Posterior vena cava (tissue), 2 donors: ENCODE results near the gene SOX9. TPM values are rescaled to one million over a fixed set of nuclear protein-coding genes. Genes with fewer than 3 reads are reported as not detected.

Experiments used
- DNase-seq: peaks from one replicate; pipeline ENCODE4 v3.0.0-alpha.2; 2020; ENCODE audit warnings: low spot score
- intact Hi-C, 2 donors: fragments of 100-400 bp; cut with DNase I; formaldehyde crosslinking; loops; one replicate each; pipeline versions ENCODE4 v1.14.1 to v1.14.2; 2022 to 2023
- total RNA-seq, 2 donors: library from RNA; stranded (reverse); fragmentation: NEBNext Ultra II Directional; extraction: Animal tissue kit (Norgen Biotek cat#: 25700); gene quantifications; one replicate each; pipeline ENCODE4 v1.2.1, GENCODE V29; 2021
- donor health status: DM: yes; HTN: yes; CAD: no.
- donor health status: DM: yes; HTN: yes; CAD: no.

SOX9 gene
- total RNA-seq, 2 donors from 2014 or later: 1.1 to 3.2 TPM

DNA sequence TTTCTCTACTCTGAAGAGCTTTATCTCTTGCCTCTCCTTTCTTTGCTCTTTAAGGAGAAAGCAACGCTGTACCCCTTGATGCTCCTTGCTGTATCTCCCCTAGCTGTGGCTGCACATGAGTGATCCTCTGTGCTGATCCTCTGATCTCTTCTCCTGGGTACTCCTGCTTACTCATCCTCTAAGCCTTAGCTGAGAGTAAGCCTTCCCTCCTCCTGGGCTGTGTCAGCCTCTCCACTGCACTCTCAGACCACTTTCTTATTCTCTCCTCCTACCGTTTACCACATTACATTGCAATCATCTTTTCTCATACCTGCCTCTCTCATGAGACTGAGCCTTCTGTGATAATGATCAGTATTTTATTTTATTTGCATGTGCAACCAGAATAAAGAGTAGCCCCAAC lies 25.1 kb downstream of the SOX9 start:
- intact Hi-C loops: no loop called here
- DNase-seq: no peak

DNA sequence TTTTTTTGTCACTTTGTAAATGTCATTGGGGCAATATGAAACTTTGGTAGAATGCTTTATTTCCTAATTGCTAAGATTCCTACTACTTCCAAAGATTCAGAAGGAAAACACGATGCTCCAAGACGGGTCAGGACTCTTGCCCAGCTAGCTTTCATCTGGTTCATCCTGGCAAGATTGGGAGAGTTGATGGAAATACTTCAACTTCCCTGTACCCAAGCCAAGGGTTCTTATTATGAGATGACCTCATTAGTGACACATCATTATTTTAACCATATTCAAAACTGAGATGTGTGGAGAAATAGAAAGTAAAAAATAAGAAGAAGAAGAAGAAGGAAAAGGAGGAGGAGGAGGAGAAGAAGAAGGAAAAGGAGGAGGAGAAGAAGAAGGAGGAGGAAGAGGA lies 25.6 kb downstream of the SOX9 start:
- intact Hi-C loops: no loop called here
- DNase-seq: no peak

DNA sequence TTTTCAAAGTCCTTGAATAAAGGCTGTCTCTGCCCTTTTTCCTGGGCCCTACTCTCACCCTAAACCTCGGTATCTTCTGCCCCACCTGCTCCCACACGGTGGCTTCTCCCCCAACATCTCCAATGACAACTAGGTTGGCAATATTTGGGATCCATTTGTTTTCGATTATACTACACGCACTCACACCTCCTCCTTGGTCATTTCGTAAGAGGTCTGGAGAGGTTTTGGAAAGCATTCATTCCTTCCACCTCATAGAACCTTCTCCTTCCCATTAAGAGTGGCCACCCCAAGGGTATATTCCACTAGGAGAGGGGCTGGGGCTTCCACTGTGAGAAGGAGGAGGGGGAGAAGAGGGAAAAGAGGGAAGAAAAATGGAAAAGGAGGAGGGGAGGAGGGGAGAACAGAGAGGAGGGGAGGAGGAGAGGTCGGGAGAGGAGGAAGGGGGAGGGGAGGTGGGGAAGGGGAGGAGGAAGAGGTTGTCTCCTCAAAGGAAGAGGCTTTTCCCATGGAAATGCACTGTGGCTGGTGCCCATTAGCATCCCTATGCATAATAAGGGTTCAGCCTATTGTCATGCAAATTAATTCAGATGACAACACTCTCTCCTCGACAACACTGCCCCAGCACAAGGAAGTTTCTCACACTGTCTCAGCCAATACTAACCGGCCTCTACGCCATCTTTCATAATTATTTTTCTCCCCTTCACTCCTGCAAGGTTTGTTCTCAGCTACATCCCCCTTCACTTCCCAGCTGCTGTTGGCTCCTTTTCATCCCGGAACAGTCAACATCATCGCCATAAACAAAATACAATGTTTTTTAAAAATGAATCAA lies 30.0 kb downstream of the SOX9 start:
- DNase-seq: no peak
- intact Hi-C loops: no loop called here

DNA sequence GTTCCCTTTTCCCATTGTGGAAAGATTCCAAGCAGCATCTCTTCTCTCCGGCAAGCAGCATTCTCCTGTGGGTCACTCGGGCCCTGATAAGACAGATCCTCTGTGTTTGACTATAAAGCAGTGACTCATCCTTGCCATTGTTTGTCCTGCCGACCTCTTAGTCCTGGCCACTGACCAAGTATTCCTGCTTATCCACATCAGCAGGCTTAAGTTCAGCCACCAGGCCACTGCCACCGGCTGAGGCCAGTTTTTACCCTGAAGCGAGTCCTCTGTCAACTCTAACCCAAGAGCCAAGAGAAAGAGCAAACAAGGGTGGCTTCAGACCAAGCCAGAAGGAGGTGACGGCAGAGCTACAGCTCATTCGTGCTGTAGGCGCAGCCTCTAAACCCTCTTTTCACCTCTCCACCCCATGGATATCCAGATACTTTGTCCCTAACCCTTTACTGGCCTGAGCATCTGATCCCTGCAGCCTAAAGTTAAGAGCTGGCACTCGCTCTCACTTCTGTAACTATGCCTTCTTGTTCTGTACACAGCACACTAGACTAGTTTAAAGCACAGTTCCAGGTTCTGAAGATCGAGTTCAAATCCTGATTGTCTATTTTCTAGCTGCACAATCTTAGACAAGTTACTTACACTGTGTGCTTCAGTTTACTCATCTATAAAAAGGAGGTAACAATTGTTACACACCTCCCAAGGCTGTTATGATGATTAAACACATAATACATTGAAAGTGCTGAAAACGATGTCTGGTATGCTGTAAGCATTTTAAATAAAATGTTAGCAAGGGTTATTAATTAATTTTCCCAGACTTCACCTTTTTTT lies 31.0 kb downstream of the SOX9 start:
- intact Hi-C loops: no loop called here
- peak; percentile 80 for DNase-seq

DNA sequence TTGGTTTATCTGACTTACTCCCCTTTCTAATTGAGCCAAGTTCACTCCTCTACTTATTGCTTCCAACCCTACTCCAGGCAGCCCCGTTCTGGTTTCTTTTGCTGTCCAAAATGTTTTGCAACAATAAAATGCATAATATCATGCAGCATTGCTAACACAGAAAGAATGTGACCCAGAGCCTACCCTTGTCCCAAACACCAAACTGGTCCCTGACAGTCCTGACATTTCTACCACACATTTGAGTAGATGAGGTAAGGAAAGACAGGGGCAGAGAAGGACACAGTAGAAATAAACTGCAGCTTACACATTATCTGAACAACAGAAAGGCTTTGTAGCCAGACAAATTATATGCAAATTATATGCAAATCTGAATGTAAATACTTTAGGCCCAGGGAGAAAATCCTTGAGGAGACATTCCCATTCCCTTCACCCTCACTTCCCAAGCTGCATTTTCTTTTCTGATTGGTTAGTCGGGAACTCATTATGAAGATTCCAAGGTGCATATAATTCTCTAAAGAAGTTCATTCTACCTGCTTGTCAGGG lies 31.6 kb downstream of the SOX9 start:
- intact Hi-C loops: no loop called here
- no peak for DNase-seq

DNA sequence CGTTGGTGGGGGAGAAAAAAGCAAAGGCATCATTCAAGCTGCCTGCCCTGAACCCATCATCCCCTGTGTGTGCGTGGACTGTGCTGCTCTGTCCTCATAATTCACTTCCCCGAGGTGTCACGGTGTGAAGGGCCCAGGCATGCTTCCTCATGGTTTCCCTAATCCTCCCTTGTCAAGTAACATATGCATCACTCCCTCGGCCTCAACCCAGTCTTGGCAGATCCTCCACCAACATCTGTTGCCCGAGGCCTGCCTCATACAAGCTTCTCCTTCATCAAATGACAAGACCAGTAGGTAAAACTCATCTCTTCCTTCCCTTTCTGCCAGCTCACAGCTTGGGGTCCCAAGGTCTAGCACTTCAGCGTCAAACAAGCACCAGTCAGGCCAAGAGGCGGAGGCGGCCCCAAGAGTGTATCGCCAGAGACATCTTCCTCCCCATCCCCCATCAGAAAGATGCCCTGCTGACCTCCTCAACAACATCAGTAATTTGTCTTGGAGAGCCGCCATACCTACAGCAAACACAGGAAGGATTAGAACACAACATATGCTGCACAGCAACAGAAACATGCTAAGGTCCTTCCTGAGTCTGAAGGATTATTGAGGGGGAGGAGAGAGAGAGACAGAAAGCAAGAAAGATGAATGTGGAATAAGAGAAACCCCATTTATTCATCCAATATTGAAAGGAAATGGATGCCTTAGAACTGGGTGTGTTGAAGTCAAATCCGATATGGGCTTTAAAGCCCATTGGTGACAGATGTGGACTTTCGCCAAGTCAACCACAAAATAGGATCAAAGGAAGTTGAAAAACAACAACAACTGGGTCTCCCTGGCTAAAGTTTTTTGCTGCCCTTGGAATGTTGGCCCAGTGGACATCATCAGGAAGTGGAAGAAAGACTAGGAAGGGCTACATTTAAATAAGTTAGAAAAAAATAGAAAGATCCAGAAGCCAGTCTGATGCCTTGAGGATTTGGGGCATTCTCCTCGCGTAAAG lies 38.4 kb downstream of the SOX9 start:
- intact Hi-C loops: no loop called here
- DNase-seq: no peak

DNA sequence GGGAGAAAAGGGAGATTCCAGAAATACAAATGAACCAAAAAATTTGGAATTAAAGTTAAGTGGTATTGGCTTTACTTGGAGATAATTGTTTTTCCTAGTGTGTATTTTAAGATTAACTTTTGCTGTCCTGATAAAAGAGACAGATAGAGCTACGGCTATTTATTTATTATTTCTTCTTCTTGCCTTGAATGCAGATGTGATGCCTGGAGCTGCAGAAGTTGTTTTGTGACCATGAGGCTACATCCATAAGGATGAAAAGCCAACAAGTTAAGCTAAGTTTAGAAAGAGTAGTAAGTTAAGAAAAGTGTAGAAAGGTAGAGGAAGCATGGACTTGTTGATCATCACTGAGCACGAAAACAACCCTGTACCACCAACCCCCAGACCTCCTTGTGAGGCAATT lies 41.7 kb downstream of the SOX9 start:
- no peak for DNase-seq
- intact Hi-C loops: no loop called here

DNA sequence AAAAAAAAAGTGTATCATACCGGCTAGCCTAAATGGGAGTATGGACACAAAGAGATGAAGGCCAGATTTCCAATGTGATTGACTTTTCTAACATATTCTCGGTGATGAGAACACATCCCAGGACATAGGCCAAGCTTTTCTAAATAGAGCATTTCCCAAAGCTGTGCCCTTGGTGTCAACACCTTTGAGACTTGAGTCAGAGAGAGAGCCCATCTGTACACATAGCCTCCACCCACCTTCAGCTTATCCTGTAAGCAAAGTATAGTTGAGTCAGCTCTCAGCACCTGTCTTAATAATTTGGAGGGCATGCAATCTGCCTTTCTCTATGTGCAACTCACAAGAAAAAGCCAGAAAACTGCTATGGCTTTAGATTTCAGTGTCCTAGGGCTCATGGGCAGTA lies 42.7 kb downstream of the SOX9 start:
- intact Hi-C loops: no loop called here
- no peak for DNase-seq

DNA sequence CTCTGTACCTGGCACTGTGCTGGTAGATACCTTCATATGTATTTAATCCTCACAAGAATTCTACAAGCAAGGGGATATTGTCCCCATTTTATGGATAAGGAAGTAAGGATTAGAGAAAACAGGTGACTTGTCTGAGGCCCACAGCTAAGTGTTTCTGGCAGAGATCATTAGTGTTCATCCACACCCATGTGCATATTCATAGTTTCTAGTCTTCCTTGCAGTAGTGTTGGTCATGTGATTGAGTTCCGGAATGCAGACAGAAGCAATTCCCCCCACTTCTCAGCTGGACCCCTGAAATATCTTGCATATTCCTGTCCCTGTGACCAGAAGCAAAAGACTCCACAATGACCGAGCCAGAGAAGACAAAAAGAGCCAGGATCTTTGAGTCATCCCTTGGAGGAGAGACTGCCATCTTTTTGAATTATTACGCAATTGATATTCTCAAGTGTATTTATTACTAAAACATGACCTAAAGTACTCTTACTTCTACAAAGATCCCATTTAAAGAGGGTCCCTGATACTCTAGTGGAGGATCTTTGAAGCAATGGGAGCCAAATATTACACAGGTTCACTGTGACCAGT lies 43.4 kb downstream of the SOX9 start:
- intact Hi-C loops: no loop called here

DNA sequence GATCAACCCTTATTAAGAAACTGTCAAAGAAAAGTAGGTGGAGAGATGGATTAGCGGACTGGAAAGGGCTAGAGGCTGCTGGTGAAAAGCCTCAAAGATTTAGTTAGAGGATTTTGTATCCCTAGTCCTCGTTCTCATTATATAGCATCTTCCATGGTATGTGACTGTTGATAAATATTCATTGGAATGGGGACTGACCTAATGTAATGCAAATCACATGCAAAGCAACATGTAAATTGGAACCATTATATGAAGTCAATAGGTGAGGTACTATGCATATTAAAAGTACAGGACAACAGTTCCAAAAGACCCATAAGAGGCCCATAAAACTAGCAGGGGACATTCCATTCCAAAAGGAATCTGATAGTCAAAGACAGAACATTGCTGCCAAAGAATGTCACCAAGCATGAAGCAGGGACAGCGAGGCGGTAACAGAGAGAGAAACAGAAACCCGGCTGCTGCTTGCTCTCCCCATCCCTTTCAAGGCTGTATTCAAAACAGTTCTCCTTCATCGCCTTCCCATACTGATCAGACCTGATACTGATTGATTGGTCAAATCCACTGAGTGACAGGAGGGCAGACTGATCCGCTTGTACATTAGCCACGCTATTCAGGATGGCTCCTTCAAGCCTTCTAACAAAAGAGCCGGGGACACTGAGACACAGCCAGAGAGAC lies 44.5 kb downstream of the SOX9 start:
- intact Hi-C loops: no loop called here

More for the DNA sequence above, 43.4 kb downstream of the SOX9 start:
- no peak for DNase-seq

DNA sequence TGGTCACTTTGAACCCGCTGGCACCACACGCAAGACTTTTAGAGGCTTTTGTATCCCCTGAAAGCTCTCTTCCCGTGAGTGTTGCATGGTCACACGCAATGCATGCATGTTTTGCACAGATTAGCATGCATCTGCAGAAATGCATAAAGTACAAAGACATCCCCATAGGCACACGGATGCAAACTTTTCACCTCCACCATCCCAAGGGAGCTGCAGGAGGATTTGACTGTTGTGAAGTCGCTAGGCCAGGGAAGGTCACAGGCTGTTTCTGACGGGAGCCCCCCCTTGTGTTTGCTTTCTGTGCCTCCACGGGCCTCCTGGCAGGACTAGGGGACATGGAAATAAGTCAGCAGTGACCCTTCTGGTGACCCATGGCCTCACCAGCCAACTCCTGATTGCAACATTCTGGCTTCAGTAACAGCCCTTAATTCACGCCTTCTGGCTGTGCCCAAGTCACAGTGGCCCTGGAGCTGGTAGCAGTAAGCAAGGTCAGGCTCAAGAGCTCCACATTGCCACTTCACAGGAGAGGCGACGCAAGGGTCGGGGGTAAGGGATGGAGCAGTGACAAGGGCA lies 45.1 kb downstream of the SOX9 start:
- DNase-seq: no peak
- intact Hi-C loops: no loop called here

More for the DNA sequence above, 44.5 kb downstream of the SOX9 start:
- no peak for DNase-seq

DNA sequence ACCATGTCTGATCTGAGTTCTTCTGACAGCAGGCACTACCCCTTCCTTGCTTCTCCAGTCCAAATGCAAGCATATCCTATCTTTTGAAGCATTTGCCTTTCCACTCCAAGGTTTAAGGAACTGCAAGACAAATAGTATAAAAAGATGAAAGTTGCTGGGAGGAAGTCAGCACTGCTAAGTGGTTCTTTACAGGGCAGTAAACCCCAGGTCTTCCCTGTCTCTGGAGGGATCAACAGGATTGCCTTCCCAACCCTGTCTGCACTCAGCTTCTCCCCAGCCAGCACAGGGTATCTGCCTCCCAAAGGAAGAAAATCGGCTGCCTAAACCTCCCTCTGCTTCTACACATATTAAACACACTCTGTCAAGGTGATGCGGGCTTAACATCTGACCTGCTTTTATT lies 46.8 kb downstream of the SOX9 start:
- intact Hi-C loops: no loop called here

DNA sequence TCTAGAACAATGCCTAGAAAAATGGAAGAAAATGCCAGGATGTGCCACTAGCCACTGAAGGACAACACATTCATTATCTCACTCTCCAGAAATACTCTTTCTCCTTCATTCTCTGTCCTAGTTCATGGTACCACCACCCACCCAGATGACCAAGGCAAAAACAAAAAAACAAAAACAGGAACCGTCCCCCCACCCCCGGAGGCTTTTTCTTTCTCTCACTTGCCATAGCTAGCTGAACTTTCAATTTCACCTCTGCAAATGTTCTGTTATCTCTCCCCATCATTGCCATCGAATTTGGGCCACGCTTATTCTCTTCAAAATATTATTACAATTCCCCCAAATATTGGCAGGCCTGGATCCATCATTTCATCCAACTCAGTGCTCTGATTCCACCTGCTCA lies 49.0 kb downstream of the SOX9 start:
- intact Hi-C loops: no loop called here
- DNase-seq: no peak

More for the DNA sequence above, 46.8 kb downstream of the SOX9 start:
- no peak for DNase-seq

DNA sequence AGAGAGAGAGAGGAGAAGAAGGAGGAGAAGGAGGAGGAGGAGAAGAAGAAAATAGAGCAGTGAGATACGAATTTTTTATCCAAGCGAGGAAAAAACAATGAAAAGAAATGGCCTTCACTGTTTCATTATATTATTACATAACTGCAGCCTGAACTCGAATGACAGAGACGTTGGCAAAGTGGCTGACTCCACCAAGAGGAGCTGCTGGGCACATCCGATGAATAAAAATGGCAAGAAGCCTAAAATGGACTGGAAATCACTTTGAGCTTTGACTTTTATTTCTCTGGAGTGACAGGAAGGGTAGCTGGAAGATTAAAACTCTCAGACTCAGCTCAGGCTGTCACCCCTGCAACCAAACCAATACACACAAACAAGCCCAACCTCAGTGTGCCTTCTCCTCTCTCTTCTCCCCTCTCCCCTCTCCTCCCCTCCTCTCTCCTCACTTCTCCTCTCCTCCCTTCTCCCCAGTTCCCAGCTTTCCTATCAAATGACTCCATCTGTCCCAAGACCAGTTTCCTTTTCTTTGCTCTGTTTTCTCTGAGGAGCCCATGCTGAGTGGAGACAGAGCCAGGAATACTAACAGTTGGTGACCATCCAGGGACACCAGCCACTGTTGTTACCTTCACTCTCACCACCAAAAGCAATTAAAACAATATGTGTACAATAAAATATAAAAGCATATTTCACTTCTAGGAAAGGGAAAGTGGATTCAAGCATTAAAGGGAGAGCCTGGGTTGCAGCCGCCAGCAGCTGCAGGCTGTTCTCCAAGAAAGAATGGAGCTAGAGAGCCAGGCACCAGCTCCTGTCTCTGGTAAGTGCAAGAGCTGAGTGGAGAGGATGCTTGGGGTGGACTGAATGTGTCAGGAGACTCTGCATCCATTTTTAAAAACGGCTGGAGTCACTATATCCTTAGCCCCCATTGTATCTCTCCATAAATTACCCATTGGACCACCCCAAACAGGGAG lies 51.2 kb downstream of the SOX9 start:
- DNase-seq: no peak
- intact Hi-C loops: no loop called here

DNA sequence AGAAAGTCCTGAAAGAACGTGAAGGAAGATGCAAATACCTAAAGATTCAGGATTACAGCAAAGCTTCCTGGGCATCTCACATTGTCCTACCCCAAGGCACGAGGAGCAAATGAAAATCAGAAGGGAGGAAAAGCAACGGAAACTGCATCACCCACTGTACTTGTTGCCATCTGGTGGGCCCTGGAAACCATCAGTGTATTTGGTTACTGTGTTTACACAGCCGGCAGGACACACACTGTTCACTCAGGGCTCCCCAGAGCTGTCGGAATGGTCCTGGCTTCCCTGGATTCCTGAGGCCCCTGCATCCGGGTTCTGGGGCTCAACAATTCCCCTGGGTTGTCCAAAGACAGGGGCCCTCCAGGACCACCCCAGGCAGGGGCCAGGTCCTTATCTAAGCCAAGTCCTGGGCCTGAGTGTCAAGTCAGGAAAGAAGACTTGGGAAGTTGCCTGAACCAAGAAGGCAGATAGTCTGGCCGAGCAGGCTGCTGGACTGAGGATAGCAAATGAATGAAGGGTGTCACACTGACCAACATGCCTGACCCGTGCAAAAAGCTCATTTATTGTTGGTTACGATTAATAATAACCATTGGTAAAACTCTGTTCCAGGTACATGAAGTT lies 52.8 kb downstream of the SOX9 start:
- DNase-seq: no peak
- intact Hi-C loops: no loop called here

DNA sequence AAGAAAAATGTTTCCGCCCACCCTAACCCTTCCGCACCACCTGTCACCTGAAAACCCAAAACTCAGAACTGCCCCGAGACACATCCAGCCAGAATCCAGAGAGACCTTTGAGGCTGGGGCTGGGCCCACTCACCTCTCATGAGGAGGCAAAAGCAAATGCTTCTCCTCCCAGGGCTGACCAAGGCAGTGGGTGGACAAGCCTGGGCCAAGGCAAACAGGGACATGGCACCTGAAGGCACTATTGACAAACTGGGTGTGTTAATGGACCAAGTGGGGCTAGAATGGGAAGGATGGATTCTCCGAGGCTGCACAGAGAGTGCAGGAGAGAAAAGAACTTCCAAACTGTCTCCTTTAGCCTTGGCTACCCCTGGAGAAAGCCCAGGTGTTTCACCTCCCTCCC lies 54.4 kb downstream of the SOX9 start:
- intact Hi-C loops: loop anchor here in 1 of 2 donors (5.0 kb wide), 1 partner anchor 827 kb away; no protein-coding TSS in a partner anchor
- DNase-seq: no peak
